HepG2 (cell line): ENCODE results near the gene BCAT1. TPM values are rescaled to one million over a fixed set of nuclear protein-coding genes. Genes with fewer than 3 reads are reported as not detected.
A peak's percentile ranks its signal among the peaks of the same experiment; 100 is the strongest.

Experiments
- AHDC1 ChIP-seq: sonication (generic); formaldehyde crosslinking; IDR thresholded peaks from 2 replicates; pipeline ENCODE4 v1.5.1; 2020; ENCODE audit warnings: mild to moderate bottlenecking, missing genetic modification reagents, borderline replicate concordance
- CHCHD3 ChIP-seq: sonication (generic); formaldehyde crosslinking; IDR thresholded peaks from 2 replicates; pipeline ENCODE4 v1.8.0; 2022; ENCODE audit warnings: mild to moderate bottlenecking, missing genetic modification reagents, moderate library complexity
- ELF3 ChIP-seq: IDR thresholded peaks from 2 replicates; pipeline ENCODE4 v1.6.1; 2016; ENCODE audit warnings: missing genetic modification reagents, missing compliant biosample characterization
- KDM6A ChIP-seq: IDR thresholded peaks from 2 replicates; pipeline ENCODE4 v1.6.1; 2016; ENCODE audit warnings: low read depth
- NR2F6 ChIP-seq, 2 experiments: IDR thresholded peaks; 2 replicates each; pipeline ENCODE4 v1.6.1; 2016; ENCODE audit warnings: antibody characterized with exemption in 1 of 2, mild to moderate bottlenecking in 1 of 2
- REPIN1 ChIP-seq: sonication (generic); formaldehyde crosslinking; IDR thresholded peaks from 2 replicates; pipeline ENCODE4 v1.8.0; 2022; ENCODE audit warnings: missing genetic modification reagents, low read depth, mild to moderate bottlenecking, borderline replicate concordance
- SRF ChIP-seq: IDR thresholded peaks from 2 replicates; pipeline ENCODE4 v1.6.1; 2011; ENCODE audit warnings: mild to moderate bottlenecking, low read depth, low read length, moderate library complexity
- TFAP4 ChIP-seq: sonication (generic); IDR thresholded peaks from 2 replicates; pipeline ENCODE4 v1.6.1; 2016; ENCODE audit warnings: low read depth, borderline replicate concordance
- ZBTB2 ChIP-seq: sonication (generic); formaldehyde crosslinking; IDR thresholded peaks from 2 replicates; pipeline ENCODE4 v1.8.0; 2022; ENCODE audit warnings: low read depth, missing genetic modification reagents
- ZHX2 ChIP-seq, 2 experiments: sonication (generic) in 1 of 2; formaldehyde crosslinking in 1 of 2; IDR thresholded peaks; 2 replicates each; pipeline versions ENCODE4 v1.6.1 to v1.9.0; 2014 to 2022; ENCODE audit warnings: antibody characterized with exemption in 1 of 2, borderline replicate concordance in 1 of 2, inconsistent platforms in 1 of 2, low read depth in 1 of 2, missing genetic modification reagents in 1 of 2
- ZNF333 ChIP-seq: sonication (generic); formaldehyde crosslinking; IDR thresholded peaks from 2 replicates; pipeline ENCODE4 v1.4.0; 2020; ENCODE audit warnings: mild to moderate bottlenecking, missing genetic modification reagents, borderline replicate concordance
- ZNF543 ChIP-seq: sonication (generic); formaldehyde crosslinking; IDR thresholded peaks from 2 replicates; pipeline ENCODE4 v1.4.0; 2020; ENCODE audit warnings: mild to moderate bottlenecking, missing genetic modification reagents
- ZNF605 ChIP-seq: sonication (generic); formaldehyde crosslinking; IDR thresholded peaks from 2 replicates; pipeline ENCODE4 v1.8.0; 2022; ENCODE audit warnings: mild to moderate bottlenecking, missing genetic modification reagents
- ZNF782 ChIP-seq: sonication (generic); formaldehyde crosslinking; IDR thresholded peaks from 2 replicates; pipeline ENCODE4 v1.4.0; 2020; ENCODE audit warnings: missing genetic modification reagents, mild to moderate bottlenecking, borderline replicate concordance
- ZNF891 ChIP-seq: sonication (generic); formaldehyde crosslinking; IDR thresholded peaks from 2 replicates; pipeline ENCODE4 v1.5.0; 2020; ENCODE audit warnings: mild to moderate bottlenecking, missing genetic modification reagents
- polyA plus RNA-seq, 8 experiments: library from polyadenylated mRNA; depleted of rRNA in 3 of 8; stranded (reverse) in 7 of 8; unstranded in 1 of 8; fragments of >200 nt; fragmentation: Illumina TruSeq in 4 of 8; extraction: Trizol in 4 of 8; gene quantifications; 2 replicates each; pipeline versions ENCODE4 v1.2.1 to v1.2.3, GENCODE V29; 2011 to 2016; ENCODE audit warnings: low read depth in 4 of 8, missing spikeins in 1 of 8, mixed read lengths in 1 of 8; ENCODE audit not compliant: insufficient read depth in 1 of 8
- total RNA-seq, 5 experiments: library from RNA; depleted of rRNA; stranded (reverse); fragments of >200 nt; fragmentation: Illumina TruSeq; extraction: Trizol; gene quantifications; 2 replicates each; pipeline ENCODE4 v1.2.3, GENCODE V29; 2016; ENCODE audit warnings: low read depth in 1 of 5

Gene BCAT1
- total and polyA plus RNA-seq, 2 of the 13 experiments (the other 11 are each of a cell fraction or from before 2014, with no cell fraction given): 8.0 to 75.5 TPM

GRCh38 chr12:24911271-24911791 lies 37.6 kb downstream of the BCAT1 start (continued):
- TF ChIP-seq TFAP4 (peak; percentile 73; the same call in 1 of the 2 replicates), ZNF782 (CRISPR knock-in tag) (no peak), KDM6A (CRISPR knock-in tag) (0 out of 2 replicates have a peak, but pooled peaks have one; percentile 11), NR2F6 (IDR thresholded peaks at IDR 0.05) (no peak), NR2F6 (CRISPR knock-in tag; IDR thresholded peaks at IDR 0.05) (no peak), ZNF891 (CRISPR knock-in tag) (no peak), REPIN1 (CRISPR knock-in tag) (no peak; the same call in 1 of the 2 replicates), AHDC1 (peak; percentile 69; the same call in 1 of the 2 replicates), ZNF605 (CRISPR knock-in tag) (no peak), SRF (no peak), ZHX2 (IDR thresholded peaks at IDR 0.05; ENCODE audit: low read depth) (no peak), ZHX2 (CRISPR knock-in tag; IDR thresholded peaks at IDR 0.05; ENCODE audit: borderline replicate concordance) (no peak), ZNF543 (no peak), ELF3 (no peak), ZNF333 (no peak), CHCHD3 (CRISPR knock-in tag) (no peak), ZBTB2 (no peak)
